ENCODE data around the gene PLEKHH1. TPM values are rescaled to one million over a fixed set of nuclear protein-coding genes. Genes with fewer than 3 reads are reported as not detected.

Gene PLEKHH1
- total and polyA plus RNA-seq, 9 of the 15 experiments (the other 6 are each of a cell fraction or from before 2014, with no cell fraction given): 0.76 to 5.9 (median 2.9) TPM

- H3K27ac ChIP-seq (ENCODE audit: extremely low read depth, low read depth, low read length): no peak overlapping the region
- ATAC-seq (no peak), FAIRE-seq (no peak), DNase-seq (ENCODE audit: extremely low read depth in 1 of 4, low spot score in 3 of 4) (no peak)
- no peaks in the 10 kb centered on the region for H3K36me3 ChIP-seq (ENCODE audit: control insufficient read depth, insufficient read depth, low read length)
- H3K27me3 ChIP-seq (ENCODE audit: control insufficient read depth in 2 of 2, insufficient read depth in 2 of 2, low read length in 2 of 2): no peaks in the 10 kb centered on the region
- no peaks in the 10 kb centered on the region for H3K79me2 ChIP-seq (ENCODE audit: control insufficient read depth, insufficient read depth, low read length)
- no peak for TF ChIP-seq ZNF274 (IDR thresholded peaks at IDR 0.05; ENCODE audit: borderline replicate concordance, low read depth, low read length)
- TF ChIP-seq MCM5 (IDR thresholded peaks at IDR 0.05; ENCODE audit: low read depth): no peak
- H3K9me3 ChIP-seq (replicated peaks; ENCODE audit: control insufficient read depth, insufficient read depth, low read depth, low read length): no peaks in the 10 kb centered on the region
- WGBS (ENCODE audit: insufficient coverage, low coverage, missing lambda C conversion rate): 41% methylated on average over 3 of the region's 4 CpGs
- H3K4me2 ChIP-seq (ENCODE audit: insufficient read depth, low read length): no peak overlapping the region
- BruUV-seq (replicated peaks): no TSS peak
- H3K9me1 ChIP-seq (ENCODE audit: control insufficient read depth, insufficient read depth, low read length): no peaks in the 10 kb centered on the region
- H4K20me1 ChIP-seq (replicated peaks; ENCODE audit: control insufficient read depth, insufficient read depth, low read length): no peaks in the 10 kb centered on the region; the same call in 1 of the 2 replicates
- peaks cover 0 to 5% of the 10 kb centered on the region in 2 experiments; a peak in 2 of 5 replicates for H3K4me1 ChIP-seq (replicated peaks in 1 of 2; ENCODE audit: control insufficient read depth in 2 of 2, insufficient read depth in 2 of 2, low read length in 2 of 2)
- no peak overlapping the region for H2AFZ ChIP-seq (ENCODE audit: low read depth, low read length)
- H3K4me3 ChIP-seq: no peak overlapping the region
- ChIA-PET CTCF (ENCODE audit: low intra/inter-chr PET ratio) (no interaction called here), POLR2A (no interaction called here)
- H3K9ac ChIP-seq (ENCODE audit: insufficient read depth in 1 of 2, low read depth in 2 of 2, low read length in 2 of 2): no peak overlapping the region
- intact Hi-C loops (cut with micrococcal nuclease) (no loop called here), in situ Hi-C loops (cut with MboI) (loop anchor here (5.0 to 10.0 kb wide), 2 partner anchors 42 to 145 kb away; no protein-coding TSS in a partner anchor)
These were observed 36.7 kb downstream of the PLEKHH1 start for GRCh38 chr14:67569651-67570290.

- FAIRE-seq (no peak), DNase-seq (ENCODE audit: extremely low read depth in 1 of 4, low spot score in 3 of 4) (no peak), ATAC-seq (no peak)
- in situ Hi-C loops (cut with MboI): loop anchor here (10.0 kb wide), 1 partner anchor 146 kb away; no protein-coding TSS in a partner anchor
- no peak overlapping the region for H3K9ac ChIP-seq (ENCODE audit: insufficient read depth in 1 of 2, low read depth in 2 of 2, low read length in 2 of 2)
- H3K4me3 ChIP-seq: no peak overlapping the region
- H4K20me1 ChIP-seq (replicated peaks; ENCODE audit: control insufficient read depth, insufficient read depth, low read length): no peaks in the 10 kb centered on the region; the same call in 1 of the 2 replicates
- BruUV-seq (replicated peaks): no TSS peak
- intact Hi-C loops (cut with micrococcal nuclease): no loop called here
- no peaks in the 10 kb centered on the region for H3K79me2 ChIP-seq (ENCODE audit: control insufficient read depth, insufficient read depth, low read length)
- 47% methylated on average over 7 of the region's 7 CpGs for WGBS (ENCODE audit: insufficient coverage, low coverage, missing lambda C conversion rate)
- no peaks in the 10 kb centered on the region for H3K9me1 ChIP-seq (ENCODE audit: control insufficient read depth, insufficient read depth, low read length)
- CTCF ChIA-PET (ENCODE audit: low intra/inter-chr PET ratio): no interaction called here
- no peak overlapping the region for H3K27ac ChIP-seq (ENCODE audit: extremely low read depth, low read depth, low read length)
- no peaks in the 10 kb centered on the region for H3K27me3 ChIP-seq (ENCODE audit: control insufficient read depth in 2 of 2, insufficient read depth in 2 of 2, low read length in 2 of 2)
- no peak overlapping the region for H2AFZ ChIP-seq (ENCODE audit: low read depth, low read length)
- H3K9me3 ChIP-seq (replicated peaks; ENCODE audit: control insufficient read depth, insufficient read depth, low read depth, low read length): no peaks in the 10 kb centered on the region
- no peaks in the 10 kb centered on the region for H3K36me3 ChIP-seq (ENCODE audit: control insufficient read depth, insufficient read depth, low read length)
- H3K4me1 ChIP-seq (replicated peaks in 1 of 2; ENCODE audit: control insufficient read depth in 2 of 2, insufficient read depth in 2 of 2, low read length in 2 of 2): peaks cover 0 to 5% of the 10 kb centered on the region in 2 experiments; a peak in 2 of 5 replicates
- no peak overlapping the region for H3K4me2 ChIP-seq (ENCODE audit: insufficient read depth, low read length)
- POLR2A ChIA-PET: interaction anchor here (0.6 kb wide), 1 partner anchor 156 kb away, joined by 3 read pairs; no protein-coding TSS in a partner anchor
- TF ChIP-seq ADNP (tag; IDR thresholded peaks at IDR 0.05) (no peak), MYNN (IDR thresholded peaks at IDR 0.05) (no peak), MYNN (CRISPR knock-in tag; IDR thresholded peaks at IDR 0.05) (no peak), NBN (IDR thresholded peaks at IDR 0.05; ENCODE audit: low read depth) (no peak), CCAR2 (IDR thresholded peaks at IDR 0.05; ENCODE audit: low read depth, low read length) (no peak), TEAD1 (CRISPR knock-in tag; IDR thresholded peaks at IDR 0.05) (no peak), PHF21A (IDR thresholded peaks at IDR 0.05; ENCODE audit: borderline replicate concordance, low read depth) (no peak)
- TF ChIP-seq, protein P1, sequence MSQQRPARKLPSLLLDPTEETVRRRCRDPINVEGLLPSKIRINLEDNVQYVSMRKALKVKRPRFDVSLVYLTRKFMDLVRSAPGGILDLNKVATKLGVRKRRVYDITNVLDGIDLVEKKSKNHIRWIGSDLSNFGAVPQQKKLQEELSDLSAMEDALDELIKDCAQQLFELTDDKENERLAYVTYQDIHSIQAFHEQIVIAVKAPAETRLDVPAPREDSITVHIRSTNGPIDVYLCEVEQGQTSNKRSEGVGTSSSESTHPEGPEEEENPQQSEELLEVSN (IDR thresholded peaks at IDR 0.05; ENCODE audit: borderline replicate concordance in 1 of 2, extremely low read depth in 1 of 2, insufficient read depth in 1 of 2, insufficient read length in 1 of 2, low read depth in 1 of 2, low read length in 1 of 2, poor library complexity in 1 of 2, severe bottlenecking in 1 of 2): no peak
- TF ChIP-seq, protein P2, sequence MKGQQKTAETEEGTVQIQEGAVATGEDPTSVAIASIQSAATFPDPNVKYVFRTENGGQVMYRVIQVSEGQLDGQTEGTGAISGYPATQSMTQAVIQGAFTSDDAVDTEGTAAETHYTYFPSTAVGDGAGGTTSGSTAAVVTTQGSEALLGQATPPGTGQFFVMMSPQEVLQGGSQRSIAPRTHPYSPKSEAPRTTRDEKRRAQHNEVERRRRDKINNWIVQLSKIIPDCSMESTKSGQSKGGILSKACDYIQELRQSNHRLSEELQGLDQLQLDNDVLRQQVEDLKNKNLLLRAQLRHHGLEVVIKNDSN (CRISPR knock-in tag; IDR thresholded peaks at IDR 0.05): no peak
- TF ChIP-seq, protein P3, sequence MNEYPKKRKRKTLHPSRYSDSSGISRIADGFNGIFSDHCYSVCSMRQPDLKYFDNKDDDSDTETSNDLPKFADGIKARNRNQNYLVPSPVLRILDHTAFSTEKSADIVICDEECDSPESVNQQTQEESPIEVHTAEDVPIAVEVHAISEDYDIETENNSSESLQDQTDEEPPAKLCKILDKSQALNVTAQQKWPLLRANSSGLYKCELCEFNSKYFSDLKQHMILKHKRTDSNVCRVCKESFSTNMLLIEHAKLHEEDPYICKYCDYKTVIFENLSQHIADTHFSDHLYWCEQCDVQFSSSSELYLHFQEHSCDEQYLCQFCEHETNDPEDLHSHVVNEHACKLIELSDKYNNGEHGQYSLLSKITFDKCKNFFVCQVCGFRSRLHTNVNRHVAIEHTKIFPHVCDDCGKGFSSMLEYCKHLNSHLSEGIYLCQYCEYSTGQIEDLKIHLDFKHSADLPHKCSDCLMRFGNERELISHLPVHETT (CRISPR knock-in tag; conservative IDR thresholded peaks at IDR 0.05 in 1 of 2, IDR thresholded peaks at IDR 0.05 in 1 of 2): no peak
These were observed 37.4 kb downstream of the PLEKHH1 start for GRCh38 chr14:67570453-67570852.

All from K562 (cell line).